ENCODE results near the gene LDLRAP1.

The LDLRAP1 gene

GRCh38 chr1:25537153-25537831 lies 6.1 kb upstream of the LDLRAP1 start:
- DNase-seq: no peak
- Histone ChIP-seq H3K27ac (no peak overlapping the region), H3K27me3 (ENCODE audit: insufficient read depth, low read depth, severe bottlenecking) (no peaks in the 10 kb centered on the region), H3K9me3 (ENCODE audit: severe bottlenecking) (no peaks in the 10 kb centered on the region), H3K4me3 (ENCODE audit: low read depth, low read length) (no peak overlapping the region), H3K36me3 (no peaks in the 10 kb centered on the region)
- TF ChIP-seq, protein P1, sequence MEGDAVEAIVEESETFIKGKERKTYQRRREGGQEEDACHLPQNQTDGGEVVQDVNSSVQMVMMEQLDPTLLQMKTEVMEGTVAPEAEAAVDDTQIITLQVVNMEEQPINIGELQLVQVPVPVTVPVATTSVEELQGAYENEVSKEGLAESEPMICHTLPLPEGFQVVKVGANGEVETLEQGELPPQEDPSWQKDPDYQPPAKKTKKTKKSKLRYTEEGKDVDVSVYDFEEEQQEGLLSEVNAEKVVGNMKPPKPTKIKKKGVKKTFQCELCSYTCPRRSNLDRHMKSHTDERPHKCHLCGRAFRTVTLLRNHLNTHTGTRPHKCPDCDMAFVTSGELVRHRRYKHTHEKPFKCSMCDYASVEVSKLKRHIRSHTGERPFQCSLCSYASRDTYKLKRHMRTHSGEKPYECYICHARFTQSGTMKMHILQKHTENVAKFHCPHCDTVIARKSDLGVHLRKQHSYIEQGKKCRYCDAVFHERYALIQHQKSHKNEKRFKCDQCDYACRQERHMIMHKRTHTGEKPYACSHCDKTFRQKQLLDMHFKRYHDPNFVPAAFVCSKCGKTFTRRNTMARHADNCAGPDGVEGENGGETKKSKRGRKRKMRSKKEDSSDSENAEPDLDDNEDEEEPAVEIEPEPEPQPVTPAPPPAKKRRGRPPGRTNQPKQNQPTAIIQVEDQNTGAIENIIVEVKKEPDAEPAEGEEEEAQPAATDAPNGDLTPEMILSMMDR (IDR thresholded peaks at IDR 0.05; ENCODE audit: low read depth, low read length): no peak

DNA sequence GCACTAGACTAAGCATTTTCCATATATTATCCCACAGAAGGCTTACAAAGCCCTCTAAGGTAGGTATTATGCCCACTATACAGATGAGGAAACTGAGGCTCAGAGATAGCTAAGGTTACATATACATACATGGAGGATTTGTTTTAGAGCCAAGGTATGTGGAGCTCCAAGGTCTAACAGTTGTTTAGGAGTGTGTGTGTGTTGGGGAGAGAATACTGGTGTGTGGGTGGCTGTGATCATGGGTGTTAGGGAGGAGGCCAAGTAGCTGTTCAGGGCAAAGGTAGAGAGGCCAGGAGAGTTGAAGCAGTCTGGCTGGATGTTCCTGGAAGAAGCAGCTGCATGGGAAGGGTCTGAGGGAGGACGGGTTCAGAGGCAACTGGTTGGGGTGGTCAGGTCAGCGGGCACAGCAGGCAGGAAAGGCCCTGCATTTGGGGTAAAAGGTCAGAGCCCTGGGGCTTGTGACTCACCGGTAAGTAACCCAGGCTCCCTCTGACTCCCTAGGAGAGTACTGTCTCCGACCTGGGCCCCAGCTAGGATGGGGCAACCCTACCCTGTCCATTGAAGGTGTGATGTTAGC lies 5.1 kb upstream of the LDLRAP1 start:
- Histone ChIP-seq H3K4me3 (ENCODE audit: low read depth, low read length) (no peak overlapping the region), H3K27ac (no peak overlapping the region), H3K36me3 (no peaks in the 10 kb centered on the region), H3K9me3 (ENCODE audit: severe bottlenecking) (no peaks in the 10 kb centered on the region), H3K27me3 (ENCODE audit: insufficient read depth, low read depth, severe bottlenecking) (no peaks in the 10 kb centered on the region)
- DNase-seq: no peak
- TF ChIP-seq, protein P1 (IDR thresholded peaks at IDR 0.05; ENCODE audit: low read depth, low read length): no peak

GRCh38 chr1:25540750-25541342 lies 2.6 kb upstream of the LDLRAP1 start:
- Histone ChIP-seq H3K27ac (no peak overlapping the region), H3K4me3 (ENCODE audit: low read depth, low read length) (no peak overlapping the region), H3K9me3 (ENCODE audit: severe bottlenecking) (no peaks in the 10 kb centered on the region), H3K36me3 (no peaks in the 10 kb centered on the region), H3K27me3 (ENCODE audit: insufficient read depth, low read depth, severe bottlenecking) (no peaks in the 10 kb centered on the region)
- DNase-seq: no peak
- TF ChIP-seq, protein P1 (IDR thresholded peaks at IDR 0.05; ENCODE audit: low read depth, low read length): no peak

DNA sequence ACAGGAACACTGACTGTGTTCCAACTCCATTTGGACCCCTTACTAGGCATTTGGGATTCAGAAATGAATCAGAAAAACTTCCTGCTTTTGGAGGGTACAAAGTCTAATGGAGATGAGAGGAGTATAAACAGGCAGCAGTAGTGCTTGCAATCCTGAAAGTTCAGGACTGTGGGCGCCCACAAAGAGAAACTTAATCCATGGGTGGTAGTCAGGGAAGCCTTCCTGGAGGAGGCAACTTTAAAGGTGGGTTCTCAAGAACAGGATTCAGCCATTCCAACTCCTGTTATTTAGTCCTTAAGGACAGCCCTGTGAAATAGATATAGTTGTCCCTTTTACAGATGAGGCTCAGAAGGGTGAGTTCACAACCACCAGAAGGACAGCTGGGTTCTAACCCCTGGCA lies 2.0 kb upstream of the LDLRAP1 start:
- TF ChIP-seq, protein P1 (IDR thresholded peaks at IDR 0.05; ENCODE audit: low read depth, low read length): no peak
- Histone ChIP-seq H3K9me3 (ENCODE audit: severe bottlenecking) (no peaks in the 10 kb centered on the region), H3K27ac (no peak overlapping the region), H3K4me3 (ENCODE audit: low read depth, low read length) (no peak overlapping the region), H3K27me3 (ENCODE audit: insufficient read depth, low read depth, severe bottlenecking) (no peaks in the 10 kb centered on the region), H3K36me3 (no peaks in the 10 kb centered on the region)
- no peak for DNase-seq

GRCh38 chr1:25541889-25542658 lies 1.3 kb upstream of the LDLRAP1 start:
- H3K27ac ChIP-seq: no peak overlapping the region
- H3K36me3 ChIP-seq: no peaks in the 10 kb centered on the region

More at GRCh38 chr1:25541889-25542658, 1.3 kb upstream of the LDLRAP1 start:
- no peak overlapping the region for H3K4me3 ChIP-seq (ENCODE audit: low read depth, low read length)
- TF ChIP-seq, protein P1 (IDR thresholded peaks at IDR 0.05; ENCODE audit: low read depth, low read length): no peak
- H3K9me3 ChIP-seq (ENCODE audit: severe bottlenecking): no peaks in the 10 kb centered on the region
- DNase-seq: no peak
- no peaks in the 10 kb centered on the region for H3K27me3 ChIP-seq (ENCODE audit: insufficient read depth, low read depth, severe bottlenecking)

Measured in WERI-Rb-1 (cell line).